ENCODE results near the gene MMP21.

Gene MMP21

DNA sequence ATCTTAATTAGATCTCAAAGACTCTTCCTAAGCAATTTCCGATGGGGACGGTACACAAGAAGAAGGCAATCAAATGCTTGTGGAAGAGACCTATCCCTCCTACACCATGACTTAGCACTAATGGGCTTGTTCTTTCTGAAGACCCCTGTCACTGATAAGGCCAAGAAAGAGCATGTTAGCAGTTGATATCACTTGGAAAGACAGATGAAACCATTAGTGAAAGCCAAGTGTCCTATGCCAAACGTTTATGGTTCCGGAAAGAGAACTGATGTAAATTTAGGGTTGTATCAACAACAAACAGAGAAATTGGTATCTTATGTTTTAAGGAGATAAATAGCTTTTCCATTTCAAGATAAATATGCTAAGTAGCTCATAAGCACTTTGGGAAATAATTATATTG is 40.9 kb upstream of the MMP21 start:
- Histone ChIP-seq H3K4me1 (ENCODE audit: insufficient read depth, low read length) (peaks cover 10% of the 10 kb centered on the region), H3K9me3 (ENCODE audit: insufficient read depth, low read length, severe bottlenecking) (no peaks in the 10 kb centered on the region), H3K4me2 (ENCODE audit: insufficient read depth, low read length) (no peak overlapping the region), H3K79me2 (ENCODE audit: insufficient read depth, low read length) (peaks cover 5% of the 10 kb centered on the region; the same call in 1 of the 2 replicates), H2AFZ (ENCODE audit: low read depth, low read length) (no peak overlapping the region), H3K9ac (ENCODE audit: low read depth, low read length) (no peak overlapping the region), H3K27ac (ENCODE audit: low read length) (no peak overlapping the region), H3K36me3 (ENCODE audit: insufficient read depth, low read length) (peaks cover 24% of the 10 kb centered on the region; the same call in 1 of the 2 replicates), H3K27me3 (ENCODE audit: insufficient read depth, low read length, poor library complexity) (no peaks in the 10 kb centered on the region), H3K4me3 (ENCODE audit: low read depth in 1 of 2, low read length in 2 of 2) (no peak overlapping the region), H4K20me1 (ENCODE audit: insufficient read depth, low read length) (no peaks in the 10 kb centered on the region; the same call in 1 of the 2 replicates)
- TF ChIP-seq EZH2 (IDR thresholded peaks at IDR 0.05; ENCODE audit: borderline replicate concordance, low read depth, low read length, severe bottlenecking) = no peak
- TF ChIP-seq, protein P1, sequence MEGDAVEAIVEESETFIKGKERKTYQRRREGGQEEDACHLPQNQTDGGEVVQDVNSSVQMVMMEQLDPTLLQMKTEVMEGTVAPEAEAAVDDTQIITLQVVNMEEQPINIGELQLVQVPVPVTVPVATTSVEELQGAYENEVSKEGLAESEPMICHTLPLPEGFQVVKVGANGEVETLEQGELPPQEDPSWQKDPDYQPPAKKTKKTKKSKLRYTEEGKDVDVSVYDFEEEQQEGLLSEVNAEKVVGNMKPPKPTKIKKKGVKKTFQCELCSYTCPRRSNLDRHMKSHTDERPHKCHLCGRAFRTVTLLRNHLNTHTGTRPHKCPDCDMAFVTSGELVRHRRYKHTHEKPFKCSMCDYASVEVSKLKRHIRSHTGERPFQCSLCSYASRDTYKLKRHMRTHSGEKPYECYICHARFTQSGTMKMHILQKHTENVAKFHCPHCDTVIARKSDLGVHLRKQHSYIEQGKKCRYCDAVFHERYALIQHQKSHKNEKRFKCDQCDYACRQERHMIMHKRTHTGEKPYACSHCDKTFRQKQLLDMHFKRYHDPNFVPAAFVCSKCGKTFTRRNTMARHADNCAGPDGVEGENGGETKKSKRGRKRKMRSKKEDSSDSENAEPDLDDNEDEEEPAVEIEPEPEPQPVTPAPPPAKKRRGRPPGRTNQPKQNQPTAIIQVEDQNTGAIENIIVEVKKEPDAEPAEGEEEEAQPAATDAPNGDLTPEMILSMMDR (IDR thresholded peaks at IDR 0.05; ENCODE audit: borderline replicate concordance, extremely low read depth, low read length, poor library complexity, severe bottlenecking) = no peak
- ATAC-seq (ENCODE audit: insufficient read depth, low read depth) = no peak
- no peak for DNase-seq

DNA sequence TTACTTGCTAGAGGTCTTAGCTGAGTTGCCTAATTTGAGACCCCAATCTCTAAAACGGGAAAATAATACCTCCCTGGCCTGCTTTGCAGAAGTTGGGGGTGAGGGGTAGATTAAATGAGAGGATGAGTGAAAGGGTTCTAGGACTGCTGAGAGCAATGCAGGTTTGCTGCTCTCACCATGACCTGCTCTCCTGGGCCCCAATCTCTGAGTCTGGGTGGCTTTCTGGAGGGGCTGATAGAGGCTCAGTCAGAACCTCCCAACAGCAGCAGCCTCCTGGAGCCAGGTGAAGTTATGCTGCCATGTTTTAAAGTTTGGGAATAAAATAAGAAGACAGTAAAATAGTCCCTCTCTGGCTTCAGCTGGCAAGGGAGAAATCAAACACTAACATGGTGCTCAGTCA is 40.1 kb upstream of the MMP21 start:
- Histone ChIP-seq H2AFZ (ENCODE audit: low read depth, low read length) (no peak overlapping the region), H3K9ac (ENCODE audit: low read depth, low read length) (no peak overlapping the region), H3K9me3 (ENCODE audit: insufficient read depth, low read length, severe bottlenecking) (no peaks in the 10 kb centered on the region), H4K20me1 (ENCODE audit: insufficient read depth, low read length) (no peaks in the 10 kb centered on the region; the same call in 1 of the 2 replicates), H3K4me2 (ENCODE audit: insufficient read depth, low read length) (no peak overlapping the region), H3K4me1 (ENCODE audit: insufficient read depth, low read length) (peaks cover 3% of the 10 kb centered on the region; the same call in 1 of the 2 replicates), H3K79me2 (ENCODE audit: insufficient read depth, low read length) (peaks cover 4% of the 10 kb centered on the region; the same call in 1 of the 2 replicates), H3K36me3 (ENCODE audit: insufficient read depth, low read length) (peaks cover 30% of the 10 kb centered on the region; the same call in 1 of the 2 replicates), H3K27ac (ENCODE audit: low read length) (no peak overlapping the region), H3K27me3 (ENCODE audit: insufficient read depth, low read length, poor library complexity) (no peaks in the 10 kb centered on the region), H3K4me3 (ENCODE audit: low read depth in 1 of 2, low read length in 2 of 2) (no peak overlapping the region)
- TF ChIP-seq EZH2 (IDR thresholded peaks at IDR 0.05; ENCODE audit: borderline replicate concordance, low read depth, low read length, severe bottlenecking) = no peak
- TF ChIP-seq, protein P1 (IDR thresholded peaks at IDR 0.05; ENCODE audit: borderline replicate concordance, extremely low read depth, low read length, poor library complexity, severe bottlenecking) = no peak
- no peak for ATAC-seq (ENCODE audit: insufficient read depth, low read depth)
- no peak for DNase-seq

DNA sequence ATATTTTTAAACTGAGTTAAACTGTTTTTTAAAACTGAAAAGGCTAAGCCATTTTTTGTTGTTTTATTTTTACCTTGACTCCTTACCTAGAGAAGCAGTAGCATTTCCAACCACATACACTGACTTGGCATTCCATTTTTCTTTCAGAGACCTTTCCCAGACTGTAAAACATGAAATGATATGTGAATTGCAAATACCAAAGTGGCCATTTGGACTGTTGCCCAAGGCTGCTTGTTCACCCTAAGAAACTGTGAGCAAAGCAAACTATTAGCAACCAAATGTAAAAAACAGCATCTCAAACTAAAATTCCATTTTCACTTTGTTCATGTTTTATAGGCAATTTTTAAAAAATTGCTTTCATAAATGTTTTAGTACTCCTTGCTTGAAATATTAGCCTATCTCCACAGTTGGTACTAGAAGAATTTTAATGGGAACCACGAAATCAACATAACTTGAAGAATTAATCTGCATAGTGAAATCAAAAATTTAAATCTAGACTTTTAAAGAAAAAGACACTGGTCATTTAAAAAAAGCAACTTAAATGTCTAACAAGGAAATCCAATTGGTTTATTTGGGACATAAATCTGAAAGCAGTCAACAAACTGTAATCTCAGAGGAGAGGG is 36.6 kb upstream of the MMP21 start:
- no peak overlapping the region for H3K4me3 ChIP-seq (ENCODE audit: low read depth in 1 of 2, low read length in 2 of 2)
- no peak for TF ChIP-seq EZH2 (IDR thresholded peaks at IDR 0.05; ENCODE audit: borderline replicate concordance, low read depth, low read length, severe bottlenecking)
- TF ChIP-seq, protein P1 (IDR thresholded peaks at IDR 0.05; ENCODE audit: borderline replicate concordance, extremely low read depth, low read length, poor library complexity, severe bottlenecking) = no peak
- H3K27me3 ChIP-seq (ENCODE audit: insufficient read depth, low read length, poor library complexity) = no peaks in the 10 kb centered on the region
- H3K9ac ChIP-seq (ENCODE audit: low read depth, low read length) = no peak overlapping the region
- H3K27ac ChIP-seq (ENCODE audit: low read length) = no peak overlapping the region
- H3K4me2 ChIP-seq (ENCODE audit: insufficient read depth, low read length) = no peak overlapping the region
- no peaks in the 10 kb centered on the region for H3K4me1 ChIP-seq (ENCODE audit: insufficient read depth, low read length)
- H3K9me3 ChIP-seq (ENCODE audit: insufficient read depth, low read length, severe bottlenecking) = no peaks in the 10 kb centered on the region
- H4K20me1 ChIP-seq (ENCODE audit: insufficient read depth, low read length) = no peaks in the 10 kb centered on the region
- DNase-seq (no peak), ATAC-seq (ENCODE audit: insufficient read depth, low read depth) (no peak)
- peaks cover 50% of the 10 kb centered on the region; the same call in 1 of the 2 replicates for H3K36me3 ChIP-seq (ENCODE audit: insufficient read depth, low read length)
- H3K79me2 ChIP-seq (ENCODE audit: insufficient read depth, low read length) = no peaks in the 10 kb centered on the region
- H2AFZ ChIP-seq (ENCODE audit: low read depth, low read length) = no peak overlapping the region

Measured in DND-41 (cell line).